HepG2 (cell line): ENCODE measurements around the gene PDE4C. TPM values are rescaled to one million over a fixed set of nuclear protein-coding genes. Genes with fewer than 3 reads are reported as not detected.
A peak's percentile ranks its signal among the peaks of the same experiment; 100 is the strongest.
"Not testable (repeated sequence)": the region's sequence is repeated elsewhere in the genome, so short reads cannot be mapped to it uniquely, and the experiment has no call there.

Source experiments
- ATAC-seq: fragments of 200-7000 bp; cut with Tn5 transposase; 3 replicates; pipeline ENCODE4 v1.9.1; 2020; ENCODE audit warnings: mild to moderate bottlenecking, moderate library complexity
- BruUV-seq: library from RNA; stranded (reverse); fragments of 400-500 nt; replicated peaks from 2 replicates; lab custom pipeline; 2021; lab: Mats Ljungman, UMichigan
- CTCF ChIA-PET: fragments of 300-600 bp; formaldehyde crosslinking; extraction: SDS; loops from one replicate; lab custom pipeline; 2021; ENCODE audit warnings: low total read pairs, inconsistent platforms, low intra/inter-chr PET ratio; lab: Yijun Ruan, JAX
- POLR2A ChIA-PET: fragments of 350-600 bp; sonication (Branson Sonifier 250); formaldehyde crosslinking; loops from one replicate; lab custom pipeline; 2020; ENCODE audit warnings: antibody characterized with exemption, inconsistent platforms; lab: Yijun Ruan, JAX
- DNase-seq: peaks from one replicate; pipeline ENCODE4 v3.0.0-alpha.2; 2015; ENCODE audit warnings: low spot score
- FAIRE-seq: peaks from 3 replicates; lab custom pipeline; 2011; peaks lifted over from hg19 to GRCh38; lab: Jason Lieb, UNC
- H2AFZ ChIP-seq: one replicate; pipeline ENCODE4 v1.6.1; 2011; ENCODE audit warnings: low read length, inconsistent platforms
- H3K27ac ChIP-seq: fragments of 300-600 bp; 3 replicates; pipeline ENCODE4 v1.8.0; 2011; ENCODE audit warnings: mixed run types, mild to moderate bottlenecking, mixed read lengths, low read length, inconsistent platforms; ENCODE audit not compliant: insufficient read depth; ENCODE audit errors: extremely low read length
- H3K27me3 ChIP-seq, 2 experiments: fragments of 200-600 bp in 1 of 2; 2 replicates in 1 of 2; 3 replicates in 1 of 2; pipeline versions ENCODE4 v1.6.0 to v1.8.0; 2011; ENCODE audit warnings: low read length in 2 of 2, mild to moderate bottlenecking in 2 of 2, moderate library complexity in 2 of 2, inconsistent platforms in 1 of 2; ENCODE audit not compliant: insufficient read depth in 2 of 2, control insufficient read depth in 1 of 2
- H3K36me3 ChIP-seq, 2 experiments: fragments of 200-600 bp in 1 of 2; replicated peaks in 1 of 2; 2 replicates in 1 of 2; 3 replicates in 1 of 2; pipeline versions ENCODE4 v1.5.1 to v1.8.0; 2011; ENCODE audit warnings: low read length in 2 of 2, inconsistent platforms in 1 of 2; ENCODE audit not compliant: insufficient read depth in 2 of 2, control insufficient read depth in 1 of 2
- H3K4me1 ChIP-seq: 2 replicates; pipeline ENCODE4 v1.5.1; 2012; ENCODE audit warnings: low read length, inconsistent platforms; ENCODE audit not compliant: insufficient read depth
- H3K4me2 ChIP-seq: 2 replicates; pipeline ENCODE4 v1.6.0; 2011; ENCODE audit warnings: low read depth, low read length, inconsistent platforms
- H3K4me3 ChIP-seq, 3 experiments: fragments of 200-600 bp in 1 of 3; sonication (generic), shearing (Covaris generic) in 1 of 3; replicated peaks in 1 of 3; 2 replicates each; pipeline ENCODE4 v1.5.1; 2011 to 2016; ENCODE audit warnings: low read length in 3 of 3, inconsistent platforms in 2 of 3, low read depth in 2 of 3, mild to moderate bottlenecking in 2 of 3, control low read depth in 1 of 3, mixed read lengths in 1 of 3; ENCODE audit not compliant: insufficient read depth in 1 of 3
- H3K79me2 ChIP-seq: one replicate; pipeline ENCODE4 v1.6.1; 2011; ENCODE audit warnings: low read length, inconsistent platforms; ENCODE audit not compliant: insufficient read depth
- H3K9ac ChIP-seq: 2 replicates; pipeline ENCODE4 v1.6.0; 2011; ENCODE audit warnings: mild to moderate bottlenecking, low read depth, low read length, inconsistent platforms; ENCODE audit not compliant: insufficient read depth
- H3K9me3 ChIP-seq: 2 replicates; pipeline ENCODE4 v1.5.1; 2012; ENCODE audit warnings: mild to moderate bottlenecking, low read length
- H4K20me1 ChIP-seq: 2 replicates; pipeline ENCODE4 v1.6.0; 2011; ENCODE audit warnings: inconsistent platforms, mild to moderate bottlenecking, low read length, moderate library complexity; ENCODE audit not compliant: insufficient read depth
- CTCF ChIP-seq: sonication (generic); formaldehyde crosslinking; IDR thresholded peaks from 2 replicates; pipeline ENCODE4 v1.5.0; 2020; ENCODE audit warnings: mild to moderate bottlenecking, missing genetic modification reagents, moderate library complexity
- FLYWCH1 ChIP-seq: sonication (generic); formaldehyde crosslinking; IDR thresholded peaks from 2 replicates; pipeline ENCODE4 v1.8.1; 2023; ENCODE audit warnings: mild to moderate bottlenecking, missing genetic modification reagents
- KDM2A ChIP-seq: sonication (generic); formaldehyde crosslinking; IDR thresholded peaks from 2 replicates; pipeline ENCODE4 v1.4.0; 2020; ENCODE audit warnings: low read depth, missing genetic modification reagents, borderline replicate concordance
- STAG1 ChIP-seq: sonication (generic); formaldehyde crosslinking; IDR thresholded peaks from 2 replicates; pipeline ENCODE4 v1.4.0; 2020; ENCODE audit warnings: missing genetic modification reagents
- ZNF121 ChIP-seq: sonication (generic); formaldehyde crosslinking; IDR thresholded peaks from 2 replicates; pipeline ENCODE4 v1.5.0; 2020; ENCODE audit warnings: mild to moderate bottlenecking, missing genetic modification reagents
- ZNF263 ChIP-seq: sonication (generic); formaldehyde crosslinking; IDR thresholded peaks from 2 replicates; pipeline ENCODE4 v1.4.0; 2020; ENCODE audit warnings: missing genetic modification reagents
- ZNF3 ChIP-seq: IDR thresholded peaks from 2 replicates; pipeline ENCODE4 v1.7.0; 2017; ENCODE audit warnings: inconsistent platforms
- ZNF329 ChIP-seq: sonication (generic); formaldehyde crosslinking; IDR thresholded peaks from 2 replicates; pipeline ENCODE4 v1.9.0; 2021; ENCODE audit warnings: low read depth, mild to moderate bottlenecking, missing genetic modification reagents
- ZNF629 ChIP-seq: sonication (generic); formaldehyde crosslinking; conservative IDR thresholded peaks from 2 replicates; pipeline ENCODE4 v1.5.0; 2020; ENCODE audit warnings: missing genetic modification reagents
- WGBS: methylation state at CpG from one replicate; pipeline ENCODE4 v1.1.6; 2017; ENCODE audit warnings: low lambda C conversion rate; 5-methylcytosine and 5-hydroxymethylcytosine counted together
- in situ Hi-C: cut with HindIII; loops from 2 replicates; pipeline ENCODE4 v1.10.0; 2017; ENCODE audit warnings: low pct_unique_long_range_greater_than_20kb; ENCODE audit not compliant: extremely low pct_ligation_motif_present
- intact Hi-C: fragments of 100-400 bp; cut with micrococcal nuclease; formaldehyde crosslinking; loops from one replicate; pipeline ENCODE4 v1.10.0; 2022; ENCODE audit not compliant: unreplicated experiment
- polyA plus RNA-seq, 8 experiments: library from polyadenylated mRNA; depleted of rRNA in 3 of 8; stranded (reverse) in 7 of 8; unstranded in 1 of 8; fragments of >200 nt; fragmentation: Illumina TruSeq in 4 of 8; extraction: Trizol in 4 of 8; gene quantifications; 2 replicates each; pipeline versions ENCODE4 v1.2.1 to v1.2.3, GENCODE V29; 2011 to 2016; ENCODE audit warnings: low read depth in 4 of 8, missing spikeins in 1 of 8, mixed read lengths in 1 of 8; ENCODE audit not compliant: insufficient read depth in 1 of 8
- total RNA-seq, 5 experiments: library from RNA; depleted of rRNA; stranded (reverse); fragments of >200 nt; fragmentation: Illumina TruSeq; extraction: Trizol; gene quantifications; 2 replicates each; pipeline ENCODE4 v1.2.3, GENCODE V29; 2016; ENCODE audit warnings: low read depth in 1 of 5
- TF ChIP-seq, protein P1 (sequence below): sonication (generic); formaldehyde crosslinking; IDR thresholded peaks from 2 replicates; pipeline ENCODE4 v1.5.1; 2020; ENCODE audit warnings: missing genetic modification reagents, mild to moderate bottlenecking, borderline replicate concordance
- TF ChIP-seq, protein P2 (sequence below): IDR thresholded peaks from 2 replicates; pipeline ENCODE4 v1.6.1; 2016; ENCODE audit warnings: mild to moderate bottlenecking, missing biosample characterization, missing genetic modification reagents

The PDE4C gene
- total and polyA plus RNA-seq, 2 of the 13 experiments (the other 11 are each of a cell fraction or from before 2014, with no cell fraction given) = 1.4 to 14.0 TPM

DNA sequence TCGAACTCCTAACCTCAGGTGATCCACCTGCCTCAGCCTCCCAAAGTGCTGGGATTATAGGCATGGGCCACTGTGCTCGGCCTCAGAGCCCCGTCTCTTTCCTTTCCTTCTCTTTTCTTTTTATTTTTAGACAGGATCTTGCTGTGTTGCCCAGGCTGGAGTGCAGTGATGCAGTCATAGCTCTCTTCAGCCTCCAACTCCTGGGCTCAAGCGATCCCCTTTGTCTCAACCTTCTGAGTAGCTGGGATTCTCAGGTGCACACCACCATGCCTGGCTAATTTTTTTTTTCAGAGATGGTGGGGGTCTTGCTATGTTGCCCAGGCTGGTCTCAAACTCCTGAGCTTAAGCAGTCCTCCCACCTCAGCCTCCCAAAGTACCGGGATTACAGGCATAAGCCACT lies 16.3 kb downstream of the PDE4C start:
- 49% methylated on average over 5 of the region's 5 CpGs for WGBS
- peak; percentile 47; the same call in 1 of the 2 replicates for TF ChIP-seq ZNF121 (CRISPR knock-in tag)
- H4K20me1 ChIP-seq, H3K9ac ChIP-seq, H3K27me3 ChIP-seq, H3K4me1 ChIP-seq, H2AFZ ChIP-seq, ATAC-seq, POLR2A ChIA-PET, H3K9me3 ChIP-seq, H3K27ac ChIP-seq, H3K4me2 ChIP-seq, BruUV-seq, DNase-seq, H3K4me3 ChIP-seq, H3K79me2 ChIP-seq, H3K36me3 ChIP-seq, FAIRE-seq: not testable (repeated sequence)
- intact Hi-C loops (loop anchor here (5.0 kb wide), 1 partner anchor 202 kb away; no protein-coding TSS in a partner anchor), in situ Hi-C loops (loop anchor here (5.0 to 10.0 kb wide), 2 partner anchors 42 to 205 kb away; partner anchors contain the start of gene SSBP4)
- CTCF ChIA-PET = interaction anchor here (1.6 to 3.2 kb wide), 2 partner anchors 42 kb away, joined by 4 to 38 read pairs; no protein-coding TSS in a partner anchor

DNA sequence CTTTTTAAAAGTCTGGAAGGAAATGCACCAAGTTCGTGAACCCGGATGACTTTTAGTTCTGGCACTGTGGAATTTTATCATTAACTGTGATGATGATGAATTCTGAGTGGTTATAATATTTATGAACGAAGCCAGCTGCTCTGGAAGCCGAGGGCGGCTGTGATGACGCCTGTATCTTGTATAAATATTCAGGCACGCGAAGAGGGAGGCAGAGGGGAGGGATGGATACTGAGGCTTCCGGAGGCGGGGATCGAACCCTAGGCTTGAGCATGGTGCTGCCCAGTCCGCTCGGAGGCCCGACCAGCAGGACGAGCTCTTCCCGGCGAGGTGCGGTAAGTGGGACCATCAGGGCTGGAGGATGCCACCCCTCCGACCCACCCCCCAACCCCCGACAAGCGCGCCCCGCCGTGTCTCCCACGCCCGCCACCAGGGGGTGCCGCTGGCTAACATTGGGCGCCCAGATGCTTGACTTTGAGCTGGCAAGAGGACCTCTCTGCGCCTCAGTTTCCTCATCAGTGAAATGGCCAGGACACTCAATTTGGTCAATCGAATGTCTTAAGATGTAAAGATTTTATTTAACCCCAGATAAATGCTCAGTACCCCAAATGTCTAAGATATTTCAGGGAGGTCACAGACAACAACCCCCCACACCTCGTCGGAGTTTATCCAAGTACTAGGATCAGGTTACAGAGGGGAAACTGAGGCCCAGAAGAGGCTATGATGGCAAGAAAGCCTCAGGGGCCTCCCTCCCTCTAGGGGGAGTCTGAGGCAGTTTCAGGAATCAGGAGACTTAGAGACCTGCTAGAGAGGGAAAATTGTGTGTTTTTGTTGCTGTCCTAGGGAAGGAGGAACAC lies 17.9 kb downstream of the PDE4C start:
- no peak overlapping the region for H2AFZ ChIP-seq
- BruUV-seq = no TSS peak
- ChIA-PET CTCF (interaction anchor here (1.2 to 3.2 kb wide), 2 partner anchors 43 to 202 kb away, joined by 3 to 38 read pairs; no protein-coding TSS in a partner anchor), POLR2A (no interaction called here)
- no peaks in the 10 kb centered on the region for H3K79me2 ChIP-seq
- H4K20me1 ChIP-seq = no peaks in the 10 kb centered on the region
- 15% methylated on average over 12 of the region's 32 CpGs for WGBS
- no peaks in the 10 kb centered on the region for H3K9me3 ChIP-seq
- no peak for FAIRE-seq
- ATAC-seq = no peak
- H3K4me1 ChIP-seq = peaks cover 8% of the 10 kb centered on the region
- H3K27me3 ChIP-seq = peaks cover 0 to 8% of the 10 kb centered on the region in 2 experiments; a peak in 1 of 5 replicates
- no peak overlapping the region for H3K4me2 ChIP-seq
- H3K4me3 ChIP-seq = no peak overlapping the region
- H3K9ac ChIP-seq = no peak overlapping the region
- intact Hi-C loops (loop anchor here (1.0 to 5.0 kb wide), 2 partner anchors 44 to 204 kb away; no protein-coding TSS in a partner anchor), in situ Hi-C loops (loop anchor here (5.0 to 10.0 kb wide), 2 partner anchors 44 to 206 kb away; partner anchors contain the start of gene SSBP4)
- H3K27ac ChIP-seq = no peak overlapping the region
- no peaks in the 10 kb centered on the region for H3K36me3 ChIP-seq
- no peak for DNase-seq
- no peak for TF ChIP-seq ZNF329 (CRISPR knock-in tag)
- no peak for TF ChIP-seq ZNF263
- TF ChIP-seq ZNF629 = peak; percentile 93
- TF ChIP-seq, protein P1, sequence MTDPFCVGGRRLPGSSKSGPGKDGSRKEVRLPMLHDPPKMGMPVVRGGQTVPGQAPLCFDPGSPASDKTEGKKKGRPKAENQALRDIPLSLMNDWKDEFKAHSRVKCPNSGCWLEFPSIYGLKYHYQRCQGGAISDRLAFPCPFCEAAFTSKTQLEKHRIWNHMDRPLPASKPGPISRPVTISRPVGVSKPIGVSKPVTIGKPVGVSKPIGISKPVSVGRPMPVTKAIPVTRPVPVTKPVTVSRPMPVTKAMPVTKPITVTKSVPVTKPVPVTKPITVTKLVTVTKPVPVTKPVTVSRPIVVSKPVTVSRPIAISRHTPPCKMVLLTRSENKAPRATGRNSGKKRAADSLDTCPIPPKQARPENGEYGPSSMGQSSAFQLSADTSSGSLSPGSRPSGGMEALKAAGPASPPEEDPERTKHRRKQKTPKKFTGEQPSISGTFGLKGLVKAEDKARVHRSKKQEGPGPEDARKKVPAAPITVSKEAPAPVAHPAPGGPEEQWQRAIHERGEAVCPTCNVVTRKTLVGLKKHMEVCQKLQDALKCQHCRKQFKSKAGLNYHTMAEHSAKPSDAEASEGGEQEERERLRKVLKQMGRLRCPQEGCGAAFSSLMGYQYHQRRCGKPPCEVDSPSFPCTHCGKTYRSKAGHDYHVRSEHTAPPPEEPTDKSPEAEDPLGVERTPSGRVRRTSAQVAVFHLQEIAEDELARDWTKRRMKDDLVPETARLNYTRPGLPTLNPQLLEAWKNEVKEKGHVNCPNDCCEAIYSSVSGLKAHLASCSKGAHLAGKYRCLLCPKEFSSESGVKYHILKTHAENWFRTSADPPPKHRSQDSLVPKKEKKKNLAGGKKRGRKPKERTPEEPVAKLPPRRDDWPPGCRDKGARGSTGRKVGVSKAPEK (CRISPR knock-in tag) = no peak
- peak; percentile 75; the same call in 1 of the 2 replicates for TF ChIP-seq ZNF3 (CRISPR knock-in tag)
- TF ChIP-seq, protein P2, sequence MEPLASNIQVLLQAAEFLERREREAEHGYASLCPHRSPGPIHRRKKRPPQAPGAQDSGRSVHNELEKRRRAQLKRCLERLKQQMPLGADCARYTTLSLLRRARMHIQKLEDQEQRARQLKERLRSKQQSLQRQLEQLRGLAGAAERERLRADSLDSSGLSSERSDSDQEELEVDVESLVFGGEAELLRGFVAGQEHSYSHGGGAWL (CRISPR knock-in tag) = no peak
- peak; percentile 80 for TF ChIP-seq STAG1 (CRISPR knock-in tag)
- peak; percentile 70 for TF ChIP-seq CTCF (CRISPR knock-in tag)
- 0 out of 2 replicates have a peak, but pooled peaks have one; percentile 18 for TF ChIP-seq KDM2A (CRISPR knock-in tag)
- no peak for TF ChIP-seq FLYWCH1 (CRISPR knock-in tag)
